Activated CD8-positive, alpha-beta memory T cell treated with anti-CD3 and anti-CD28 coated beads for 1 hour (primary cell): ENCODE measurements around the gene TBC1D8.

Experiments used
- DNase-seq, 2 donors: peaks; one replicate each; pipeline ENCODE4 v3.0.0-alpha.2; 2020; ENCODE audit warnings: low read depth in 1 of 2; ENCODE audit errors: extremely low read depth in 1 of 2

Gene TBC1D8

DNA sequence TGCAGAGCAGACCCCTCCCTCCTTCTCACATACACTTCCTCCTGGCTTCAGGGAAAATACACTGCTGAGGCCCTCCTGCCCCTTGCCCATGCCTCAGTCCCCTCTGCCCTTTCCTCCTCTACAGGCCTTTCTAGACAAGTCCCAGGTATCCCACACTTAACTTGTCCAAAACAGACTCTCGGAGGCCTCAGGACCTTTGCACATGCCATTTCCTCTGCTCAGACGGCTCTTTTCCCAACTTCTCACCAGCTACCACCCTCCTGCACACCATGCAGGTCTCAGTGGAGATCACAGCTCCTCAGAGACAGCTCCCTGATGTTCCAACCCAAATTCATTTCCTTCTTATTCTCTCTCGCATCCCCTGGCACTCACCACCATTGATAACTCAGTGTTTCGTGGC, 11.7 kb downstream of the TBC1D8 start:
- DNase-seq, result no peak

- no peak for DNase-seq
Measured at GRCh38 chr2:101135412-101136296, 15.5 kb downstream of the TBC1D8 start.

- DNase-seq, result no peak
Measured at GRCh38 chr2:101133492-101134100, 17.6 kb downstream of the TBC1D8 start.

DNA sequence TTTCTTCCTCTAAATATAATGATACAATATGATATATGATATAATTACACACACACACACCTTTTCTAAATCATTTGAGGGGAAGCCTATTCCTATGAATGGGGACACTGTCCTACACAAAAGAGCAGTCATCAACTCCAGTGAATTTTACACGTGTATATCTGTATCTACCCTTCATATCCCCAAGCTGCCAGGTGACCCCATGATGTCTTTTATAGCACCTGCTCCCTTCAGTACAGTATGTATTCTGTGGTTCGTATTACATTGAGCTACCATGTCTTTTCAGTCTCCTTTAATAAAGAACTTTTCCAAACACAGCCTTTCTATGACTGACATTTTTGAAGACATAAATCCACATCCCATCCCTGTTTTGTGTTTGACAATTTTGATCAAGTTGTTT, 19.0 kb downstream of the TBC1D8 start:
- no peak for DNase-seq

DNA sequence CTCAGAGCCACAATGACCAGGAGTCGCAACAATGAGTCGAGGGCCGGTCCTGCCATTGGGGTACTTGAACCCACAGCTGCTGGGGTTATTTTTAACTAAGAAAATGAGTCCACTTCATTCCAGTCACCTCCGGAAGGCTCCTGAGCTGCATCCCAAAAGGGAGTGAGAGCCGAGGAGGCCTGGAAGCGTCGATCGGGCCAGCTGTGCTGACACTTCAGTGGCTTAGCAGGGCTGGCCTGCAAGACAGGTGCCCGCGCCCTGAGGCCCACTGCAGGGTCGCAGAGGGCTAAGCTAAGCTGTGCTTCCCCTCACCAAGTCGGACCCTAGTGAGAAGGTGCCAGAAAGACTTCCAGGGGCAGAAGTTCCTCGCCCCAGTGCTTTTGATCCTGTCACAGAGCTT, 21.1 kb downstream of the TBC1D8 start:
- no peak for DNase-seq

DNA sequence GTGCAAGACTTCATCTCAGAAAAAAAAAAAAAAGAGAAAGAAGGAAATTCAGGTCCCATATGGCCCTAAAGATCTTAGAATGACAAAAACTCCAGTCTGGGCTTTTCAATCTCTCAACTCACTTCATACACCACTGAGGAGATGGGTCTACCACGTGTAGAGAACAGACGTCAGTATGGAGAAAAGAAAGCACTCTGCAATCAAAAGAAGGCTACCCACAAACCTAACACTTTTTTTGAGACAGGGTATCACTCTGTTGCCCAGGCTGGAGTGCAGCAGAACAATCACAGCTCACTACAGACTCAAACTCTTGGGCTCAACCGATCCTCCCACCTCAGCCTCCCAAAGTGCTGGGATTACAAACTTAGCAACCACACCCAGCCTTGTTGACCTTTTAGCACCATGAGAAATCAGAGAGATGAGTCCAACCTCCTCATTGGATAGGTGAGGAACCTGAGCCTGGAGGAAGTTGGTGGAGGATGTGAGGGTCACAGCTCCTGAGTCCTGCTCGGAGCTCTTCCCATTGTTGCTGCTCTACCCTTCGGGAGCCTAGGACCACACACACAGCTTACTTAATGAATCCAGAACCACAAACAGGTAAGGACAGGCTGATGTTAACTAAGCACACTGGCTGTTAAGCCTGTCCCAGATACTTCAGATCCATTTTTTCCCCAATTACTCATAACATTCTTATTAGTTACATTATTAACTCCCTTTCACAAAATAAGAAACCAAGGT, 23.7 kb downstream of the TBC1D8 start:
- DNase-seq, result no peak

- DNase-seq, result no peak
Measured at GRCh38 chr2:101125808-101126207, 25.4 kb downstream of the TBC1D8 start.

GRCh38 chr2:101125374-101125773, 25.8 kb downstream of the TBC1D8 start:
- no peak for DNase-seq

GRCh38 chr2:101124643-101125366, 26.4 kb downstream of the TBC1D8 start:
- no peak for DNase-seq

DNA sequence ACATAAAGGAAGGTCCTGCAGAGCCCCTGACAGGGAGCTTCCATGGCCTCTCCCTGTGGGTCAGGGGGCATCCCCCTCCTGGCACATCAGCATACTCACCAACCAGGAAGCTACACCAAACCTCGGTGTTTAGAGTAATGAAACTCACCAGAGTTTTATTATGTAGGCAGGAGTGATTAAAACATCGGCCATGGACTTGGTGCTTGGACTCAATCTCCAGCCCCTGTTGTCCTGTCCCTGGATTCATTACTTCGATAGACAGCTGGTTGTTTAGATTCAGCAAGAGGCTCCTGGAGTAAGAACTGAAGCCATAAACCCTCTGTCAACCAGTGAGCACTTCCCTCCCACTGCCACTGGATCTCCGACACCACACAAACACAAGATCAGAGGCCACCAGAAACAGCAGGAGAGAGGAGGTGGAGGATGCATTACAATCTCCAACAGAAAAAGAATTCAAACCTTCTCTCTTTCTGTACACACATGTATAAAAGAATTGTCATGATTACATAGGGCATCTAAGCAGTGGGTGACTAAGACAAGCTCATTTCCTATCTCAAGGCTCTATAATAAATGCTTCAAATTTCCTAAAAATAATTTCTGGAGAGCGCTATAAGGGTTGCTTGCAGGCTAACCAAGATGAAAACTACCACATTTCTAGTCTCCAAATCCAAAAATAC, 27.2 kb downstream of the TBC1D8 start:
- no peak for DNase-seq

DNA sequence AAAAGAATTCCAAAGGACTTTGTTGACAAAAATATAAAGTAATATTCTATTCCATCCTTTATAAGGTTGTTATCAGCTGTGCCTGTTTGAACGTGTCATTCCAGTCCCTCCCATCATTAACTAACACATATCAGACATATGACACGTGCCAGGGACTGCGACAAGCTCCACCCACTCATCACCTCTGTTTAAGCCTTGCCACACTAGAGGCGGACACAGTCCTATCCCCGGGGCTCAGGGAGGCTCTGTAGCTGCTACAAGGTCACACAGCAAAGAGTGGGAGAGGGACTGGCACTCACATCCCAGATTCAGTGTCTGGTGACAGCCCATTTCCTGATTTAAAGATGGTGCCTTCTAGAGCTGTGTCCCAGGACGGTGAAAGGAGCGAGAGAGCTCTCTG, 30.0 kb downstream of the TBC1D8 start:
- no peak for DNase-seq

DNA sequence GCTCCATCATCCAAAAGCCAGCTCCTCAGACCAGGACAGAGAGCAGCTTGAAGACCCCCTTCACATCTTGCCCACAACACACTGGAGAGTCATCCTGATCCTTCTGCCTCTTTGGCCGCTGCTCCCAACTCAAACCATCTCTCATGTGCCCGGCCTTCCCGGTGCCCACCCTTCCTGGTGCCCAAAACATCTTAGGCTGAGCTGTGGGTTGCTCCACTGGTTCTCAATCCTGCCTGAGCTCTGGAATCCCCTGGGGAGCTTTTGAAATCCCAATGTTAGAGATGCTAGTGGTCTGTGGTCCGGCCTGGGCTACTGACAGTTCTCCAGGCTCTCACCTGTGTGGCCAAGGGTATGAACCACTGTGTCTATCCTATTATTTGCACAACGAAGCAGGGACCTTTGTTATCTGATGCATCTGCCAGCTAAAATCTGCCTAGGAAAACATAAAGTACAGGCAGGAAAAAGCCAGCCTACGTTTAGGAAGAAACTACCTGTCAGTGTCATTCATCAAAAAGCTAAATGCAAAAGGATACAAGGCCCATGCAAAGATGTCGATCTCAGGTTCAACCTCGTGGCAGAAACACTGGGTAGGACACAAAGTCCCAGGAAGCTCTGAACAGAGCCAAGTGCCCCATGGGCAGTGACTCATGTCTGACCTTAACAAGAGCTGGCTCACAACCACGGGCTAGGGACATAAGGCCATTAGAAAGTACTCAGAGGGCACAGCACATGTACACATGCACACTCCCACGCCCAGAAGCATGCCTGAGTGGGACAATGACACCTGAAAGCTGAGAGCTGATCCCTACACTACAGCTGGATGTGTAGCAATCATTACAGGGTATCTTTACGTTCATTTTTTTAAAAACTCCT, 30.8 kb downstream of the TBC1D8 start:
- no peak for DNase-seq

DNA sequence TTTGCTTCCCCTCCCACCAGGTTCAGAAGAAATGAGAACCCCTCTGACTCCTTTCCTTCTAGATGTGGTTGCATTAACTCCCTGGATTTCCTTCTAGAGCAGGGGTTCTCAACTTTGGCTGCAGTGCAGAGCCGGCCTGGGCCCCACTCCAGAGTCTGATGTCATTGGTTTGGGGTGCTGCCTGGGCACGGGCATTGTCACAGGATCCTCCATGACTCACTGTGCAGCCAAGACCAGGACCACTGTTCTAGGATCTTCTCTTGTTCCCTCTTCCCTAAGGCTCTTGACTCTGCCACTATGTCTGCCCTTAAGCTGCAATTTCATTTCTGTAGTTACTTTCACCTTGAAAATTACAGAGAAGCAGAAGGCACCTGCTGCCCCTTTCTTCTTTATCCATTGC, 31.8 kb downstream of the TBC1D8 start:
- DNase-seq, result no peak

GRCh38 chr2:101116841-101117552, 34.2 kb downstream of the TBC1D8 start:
- DNase-seq, result no peak

DNA sequence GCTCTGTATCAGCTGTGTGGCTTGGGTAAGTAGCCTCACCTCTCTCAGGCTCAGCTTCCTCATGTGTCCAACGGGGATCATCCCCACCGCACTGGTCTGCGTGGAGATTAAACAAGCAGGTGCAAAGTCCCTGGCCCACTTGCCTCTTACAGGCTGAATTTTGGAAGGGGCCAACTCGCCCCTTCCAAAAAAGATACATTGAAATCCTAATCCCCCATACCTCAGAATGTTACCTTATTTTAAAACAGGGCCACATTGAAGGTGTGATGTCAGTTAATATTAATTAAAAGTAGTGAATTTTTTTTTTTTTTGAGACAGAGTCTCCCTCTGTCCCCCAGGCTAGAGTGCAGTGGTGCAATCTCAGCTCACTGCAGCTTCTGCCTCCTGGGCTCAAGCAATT, 34.8 kb downstream of the TBC1D8 start:
- no peak for DNase-seq

- DNase-seq, result no peak
Measured at GRCh38 chr2:101115664-101116063, 35.5 kb downstream of the TBC1D8 start.

GRCh38 chr2:101114815-101115214, 36.4 kb downstream of the TBC1D8 start:
- no peak for DNase-seq

DNA sequence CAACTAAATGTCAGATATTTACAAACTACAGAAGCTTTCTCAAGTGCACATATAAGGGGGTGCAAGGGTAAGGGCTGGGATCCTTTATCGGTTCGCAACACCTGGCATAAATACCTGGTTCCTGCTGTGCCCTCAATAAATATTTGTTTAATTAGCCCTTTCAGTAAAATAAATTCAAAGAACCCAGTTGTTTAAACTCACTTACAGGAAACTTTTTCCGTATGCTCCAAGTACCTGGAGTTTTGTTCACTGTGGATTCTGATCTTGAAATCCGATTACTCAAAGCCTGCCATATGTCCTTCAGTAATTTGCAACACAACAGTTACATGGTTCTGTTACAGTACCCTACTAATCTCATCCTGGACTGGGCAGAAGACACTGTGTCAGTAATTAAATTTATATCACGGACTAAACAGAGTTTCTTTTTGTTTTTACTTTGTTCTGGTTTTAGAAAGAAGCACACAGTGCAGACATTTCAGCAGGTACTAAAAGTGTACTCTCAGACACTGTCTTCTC, 36.9 kb downstream of the TBC1D8 start:
- DNase-seq, result no peak
